GM12872 (cell line): ENCODE results near the gene SSR2.
A peak's percentile ranks its signal among the peaks of the same experiment; 100 is the strongest.

Experiments
- CTCF ChIP-seq: IDR thresholded peaks from 3 replicates; pipeline ENCODE4 v1.5.1; 2011; ENCODE audit warnings: low read depth, mild to moderate bottlenecking, low read length, moderate library complexity; ENCODE audit not compliant: insufficient read depth

The SSR2 gene

GRCh38 chr1:156026588-156026987 lies 5.8 kb upstream of the SSR2 start:
- no peak for TF ChIP-seq CTCF

- peak; percentile 75 for TF ChIP-seq CTCF
Observed at GRCh38 chr1:156025876-156026275, 5.1 kb upstream of the SSR2 start.

- no peak for TF ChIP-seq CTCF
Observed at GRCh38 chr1:156024801-156025200, 4.0 kb upstream of the SSR2 start.

GRCh38 chr1:156021954-156022353 lies 1.2 kb upstream of the SSR2 start:
- TF ChIP-seq CTCF, result no peak

- TF ChIP-seq CTCF, result no peak
Observed at GRCh38 chr1:156021093-156021428, 310 bp upstream of the SSR2 start.

GRCh38 chr1:156019946-156020292 lies 832 bp downstream of the SSR2 start:
- TF ChIP-seq CTCF, result no peak

GRCh38 chr1:156014829-156015228 lies 5.9 kb downstream of the SSR2 start:
- TF ChIP-seq CTCF, result no peak
